Amniotic stem cell (primary cell): ENCODE data around the gene TOPBP1.
"Not testable (repeated sequence)": the region's sequence is repeated elsewhere in the genome, so short reads cannot be mapped to it uniquely, and the experiment has no call there.

Experiments used
- DNase-seq: peaks from one replicate; lab custom pipeline; 2025; lab: John Stamatoyannopoulos, UW

TOPBP1 gene

DNA sequence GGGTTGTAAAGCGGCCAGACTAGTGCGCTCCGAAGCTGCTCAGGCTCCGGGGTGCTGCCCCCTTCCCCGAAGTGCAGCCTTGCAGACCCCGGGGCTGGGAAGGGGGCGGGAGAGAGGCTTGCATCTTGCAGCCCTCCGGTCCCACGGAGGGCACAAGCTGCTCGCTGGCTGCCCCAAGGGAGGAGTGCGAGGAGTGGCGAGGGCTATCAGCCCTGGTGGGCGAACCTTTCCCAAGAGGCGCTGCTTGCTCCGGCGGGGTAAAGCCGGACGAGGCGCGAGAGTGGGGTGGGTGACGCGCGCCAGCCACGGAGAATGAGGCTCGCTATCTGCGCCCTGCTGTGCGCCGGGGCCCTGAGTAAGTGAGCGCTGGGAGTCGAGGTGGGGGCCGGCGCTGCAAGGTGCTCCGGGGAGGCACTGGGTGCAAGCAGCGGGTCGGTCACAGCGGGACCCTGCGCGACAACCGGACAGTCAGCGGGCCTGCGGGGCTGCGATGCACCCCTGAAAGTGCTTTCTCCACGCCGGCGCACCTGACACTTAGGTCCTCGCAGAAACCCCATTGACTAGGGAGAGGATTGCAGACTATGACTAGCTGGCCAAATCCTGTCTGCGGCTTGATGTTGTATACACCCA is 12.7 kb upstream of the TOPBP1 start:
- DNase-seq: no peak

DNA sequence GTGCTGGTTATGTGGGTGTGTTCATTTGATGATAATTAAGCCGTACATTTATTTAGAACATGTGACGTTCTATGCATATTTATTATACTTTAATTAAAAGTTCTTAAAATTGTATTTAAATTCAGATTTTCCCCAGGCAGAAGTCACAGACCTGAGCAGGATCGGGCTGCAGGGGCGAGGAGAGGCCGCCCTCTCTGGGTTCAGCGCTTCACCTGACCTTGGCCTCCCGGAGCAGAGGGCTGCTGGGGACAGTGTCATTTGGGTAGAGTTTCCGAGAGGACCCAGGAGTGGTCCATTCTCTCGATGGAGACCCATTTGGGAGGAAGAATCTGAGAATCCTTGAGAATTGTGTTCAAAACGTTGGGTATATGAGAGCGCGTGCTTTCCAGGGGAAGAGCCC is 12.0 kb upstream of the TOPBP1 start:
- DNase-seq: no peak

DNA sequence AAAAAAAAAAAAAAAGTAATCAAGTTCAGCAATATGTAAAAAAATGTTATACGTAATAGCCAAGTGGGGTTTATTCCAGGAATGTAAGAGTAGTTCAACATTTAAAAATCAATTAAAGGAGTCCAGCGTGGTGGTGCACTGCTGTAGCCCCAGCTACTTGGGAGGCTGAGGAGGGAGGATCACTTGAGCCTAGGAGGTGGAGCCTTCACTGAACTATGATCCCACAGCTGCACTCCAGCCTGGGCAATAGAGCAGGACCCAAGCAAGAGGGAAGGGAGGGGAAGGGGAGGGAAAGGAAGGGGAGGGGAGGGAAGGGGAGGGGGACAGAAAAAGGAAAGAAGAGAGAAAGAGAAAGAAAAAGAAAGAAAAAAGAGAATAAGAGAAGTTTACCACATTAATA is 10.7 kb upstream of the TOPBP1 start:
- no peak for DNase-seq

DNA sequence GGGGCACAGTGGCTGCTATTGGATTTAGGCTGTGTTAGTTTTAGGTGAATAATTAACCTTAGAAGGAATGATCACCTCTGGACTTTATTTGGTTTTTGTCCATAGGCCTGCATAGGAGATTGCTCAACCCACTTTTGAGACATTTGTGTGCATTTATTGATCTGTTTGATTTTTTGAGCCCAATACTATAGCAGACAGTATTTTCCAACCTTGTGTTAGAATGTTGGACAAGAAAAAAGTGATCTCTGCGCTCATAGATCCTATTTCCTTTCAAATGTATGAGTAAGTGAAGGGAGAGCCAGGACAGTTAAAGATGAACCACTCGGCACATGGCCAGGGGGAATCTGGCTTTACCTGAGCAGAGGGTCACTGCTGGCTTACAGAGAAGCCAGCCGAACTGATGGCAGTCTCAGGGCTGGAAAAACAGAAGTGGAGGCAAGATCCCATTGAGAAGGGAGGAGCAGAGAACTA is 8.8 kb upstream of the TOPBP1 start:
- no peak for DNase-seq

- DNase-seq: no peak
These were observed 8.3 kb upstream of the TOPBP1 start for GRCh38 chr3:133669949-133670524.

- no peak for DNase-seq
These were observed 5.4 kb upstream of the TOPBP1 start for GRCh38 chr3:133667118-133667517.

DNA sequence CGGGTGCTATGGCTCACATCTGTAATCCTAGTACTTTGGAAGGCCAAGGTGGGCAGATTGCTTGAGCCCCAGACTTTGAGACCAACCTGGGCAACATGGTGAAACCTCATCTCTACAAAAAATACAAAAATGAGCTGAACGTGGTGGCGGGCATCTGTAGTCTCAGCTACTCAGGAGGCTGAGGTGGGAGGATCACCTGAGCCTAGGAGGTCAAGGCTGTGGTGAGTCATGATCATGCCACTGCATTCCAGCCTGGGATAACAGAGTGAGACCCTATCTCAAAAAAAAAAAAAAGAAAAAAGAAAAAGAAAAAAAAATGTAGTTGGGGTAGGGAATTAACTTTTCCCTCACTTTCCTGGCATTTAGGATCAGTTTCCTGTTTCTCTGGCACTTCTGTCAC is 3.4 kb upstream of the TOPBP1 start:
- DNase-seq: not testable (repeated sequence)

DNA sequence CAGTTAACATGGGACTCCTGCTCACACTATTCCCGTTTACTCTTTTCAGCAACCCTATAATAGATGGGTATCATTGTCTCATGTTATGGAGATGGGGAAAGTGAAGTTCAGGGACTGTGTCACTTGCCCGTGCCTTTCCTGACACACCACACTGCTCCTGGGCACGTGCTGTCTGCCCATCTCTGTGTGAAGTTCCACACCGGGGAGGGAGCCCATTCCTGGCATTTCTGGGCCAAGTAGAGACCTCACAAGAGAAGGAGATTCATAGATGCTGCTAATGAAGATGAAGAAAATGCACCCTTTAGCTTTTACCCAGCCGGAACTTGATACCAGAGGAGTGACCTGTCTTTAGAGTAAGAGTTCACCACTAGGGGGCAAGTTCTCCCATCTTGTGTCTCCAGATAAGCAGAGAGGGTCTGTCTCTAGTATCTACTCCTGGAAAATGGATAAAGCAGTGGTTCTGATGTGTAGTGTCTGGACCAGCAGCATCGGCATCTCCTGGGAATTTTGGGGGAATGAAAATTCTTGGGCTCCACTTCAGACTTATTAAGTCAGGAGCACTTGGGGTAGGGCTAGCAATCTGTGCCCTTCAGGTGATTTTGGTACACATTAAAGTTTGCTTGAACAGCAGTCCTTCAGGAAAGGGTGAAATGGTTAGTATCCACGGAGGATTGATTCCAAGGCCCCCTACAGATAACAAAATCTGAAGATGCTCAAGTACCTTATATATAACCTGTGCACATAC is 2.0 kb upstream of the TOPBP1 start:
- peak; percentile 61 for DNase-seq

GRCh38 chr3:133662278-133662651 is 524 bp upstream of the TOPBP1 start:
- no peak for DNase-seq

GRCh38 chr3:133659806-133660205 is 1.9 kb downstream of the TOPBP1 start:
- no peak for DNase-seq

DNA sequence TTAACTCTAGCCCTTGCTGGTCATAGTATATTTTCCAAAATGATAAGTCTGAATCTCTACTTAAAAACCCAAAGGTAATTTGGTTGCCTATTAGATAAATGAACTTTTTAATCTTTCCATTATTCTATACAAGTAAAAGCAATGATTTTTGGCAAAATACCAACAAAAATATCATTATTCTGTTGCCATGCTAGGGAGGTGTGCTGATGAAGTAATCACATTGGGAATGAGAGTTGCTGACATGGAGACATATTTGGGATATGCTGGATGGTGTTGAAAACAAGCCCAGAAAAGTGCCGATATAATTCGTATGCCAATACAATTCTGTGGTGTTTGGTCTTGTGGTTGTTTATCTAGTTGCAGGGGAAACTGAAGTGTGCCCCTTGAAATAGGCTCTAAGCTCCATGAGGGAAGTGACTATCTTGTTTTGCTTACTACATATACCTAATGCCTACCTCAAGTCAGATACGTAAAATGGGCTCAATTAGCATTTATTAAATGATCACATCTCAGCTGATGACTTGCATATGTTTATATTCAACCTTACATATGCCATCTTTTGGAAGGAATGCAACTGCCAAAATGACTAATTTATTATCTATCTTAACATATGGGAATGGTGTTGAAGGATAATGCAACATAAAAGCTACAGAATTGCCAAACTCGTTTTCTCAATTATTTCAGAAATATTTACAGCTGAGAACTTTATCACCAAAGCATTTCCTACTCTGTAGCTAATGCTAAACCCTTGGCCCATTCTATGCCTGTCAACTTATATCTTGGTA is 5.8 kb downstream of the TOPBP1 start:
- DNase-seq: no peak

GRCh38 chr3:133649486-133650068 is 12.2 kb downstream of the TOPBP1 start:
- no peak for DNase-seq

GRCh38 chr3:133644768-133645167 is 17.0 kb downstream of the TOPBP1 start:
- peak; percentile 77 for DNase-seq

DNA sequence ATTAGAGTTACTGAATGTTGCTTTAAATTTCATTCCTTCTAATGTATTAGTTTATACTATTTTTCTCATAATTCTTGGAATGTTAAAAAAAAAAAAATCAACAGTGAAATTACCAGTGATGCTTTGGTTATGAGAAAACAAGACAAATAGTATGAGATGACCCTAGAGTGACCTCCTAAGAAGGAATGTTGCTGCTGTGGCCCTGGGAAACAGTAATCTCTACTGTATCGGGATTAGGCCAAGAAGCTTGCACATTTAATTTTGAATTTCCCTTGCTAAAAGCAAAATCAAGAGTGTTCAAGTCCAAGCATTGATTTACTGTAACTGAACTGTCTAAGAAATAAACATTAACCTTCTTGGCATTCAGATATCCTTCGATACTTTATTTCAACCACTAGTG is 18.1 kb downstream of the TOPBP1 start:
- DNase-seq: no peak

GRCh38 chr3:133641254-133641653 is 20.5 kb downstream of the TOPBP1 start:
- DNase-seq: no peak

DNA sequence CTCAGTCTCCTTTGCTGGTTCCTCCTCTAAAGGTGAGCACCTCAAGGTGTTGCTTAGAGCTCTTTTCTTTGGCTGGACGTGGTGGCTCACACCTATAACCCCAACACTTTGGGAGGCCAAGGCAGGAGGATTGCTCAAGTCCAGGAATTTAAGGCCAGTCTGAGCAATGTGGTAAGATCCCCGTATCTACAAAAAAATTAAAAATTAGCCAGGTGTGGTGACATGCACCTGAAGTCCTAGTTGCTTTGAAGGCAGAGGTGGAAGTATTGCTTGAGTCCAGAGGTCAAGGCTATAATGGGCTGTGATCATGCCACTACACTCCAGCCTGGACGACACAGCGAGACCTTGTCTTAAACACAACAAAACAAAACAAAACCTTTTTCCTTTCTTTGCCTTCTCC is 28.3 kb downstream of the TOPBP1 start:
- DNase-seq: no peak

- no peak for DNase-seq
These were observed 32.6 kb downstream of the TOPBP1 start for GRCh38 chr3:133629146-133629545.

- no peak for DNase-seq
These were observed 34.0 kb downstream of the TOPBP1 start for GRCh38 chr3:133627789-133628188.

DNA sequence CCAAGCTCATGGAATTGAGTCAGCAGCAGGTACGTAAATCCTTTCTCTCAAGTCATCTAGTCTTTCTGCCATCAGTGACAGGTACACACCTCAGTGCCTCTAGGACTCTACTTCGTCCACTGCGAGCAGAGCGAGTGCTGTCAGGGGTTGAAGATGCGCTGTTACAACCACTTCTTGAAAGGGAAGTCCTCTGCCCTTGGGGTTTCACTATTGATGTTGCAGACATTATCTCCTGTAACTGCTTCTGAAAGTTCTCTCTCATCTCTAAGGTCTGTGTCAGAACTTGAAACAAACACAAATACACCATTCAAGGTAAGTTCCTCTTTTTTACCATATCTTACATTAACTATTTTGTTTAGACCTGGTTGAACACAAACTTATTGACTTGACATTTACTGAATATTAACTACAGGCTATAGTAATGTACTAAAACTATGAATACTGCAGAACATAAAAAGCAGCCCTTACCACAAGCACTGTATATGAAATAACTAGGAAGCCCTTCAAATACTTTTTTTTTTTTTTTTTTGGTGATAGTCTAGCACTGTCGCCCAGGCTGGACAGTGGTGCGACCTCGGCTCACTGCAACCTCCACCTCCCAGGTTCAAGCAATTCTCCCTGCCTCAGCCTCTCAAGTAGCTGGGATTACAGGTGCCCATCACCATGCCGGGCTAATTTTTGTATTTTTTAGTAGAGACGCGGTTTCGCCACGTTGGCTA is 41.5 kb downstream of the TOPBP1 start:
- no peak for DNase-seq

DNA sequence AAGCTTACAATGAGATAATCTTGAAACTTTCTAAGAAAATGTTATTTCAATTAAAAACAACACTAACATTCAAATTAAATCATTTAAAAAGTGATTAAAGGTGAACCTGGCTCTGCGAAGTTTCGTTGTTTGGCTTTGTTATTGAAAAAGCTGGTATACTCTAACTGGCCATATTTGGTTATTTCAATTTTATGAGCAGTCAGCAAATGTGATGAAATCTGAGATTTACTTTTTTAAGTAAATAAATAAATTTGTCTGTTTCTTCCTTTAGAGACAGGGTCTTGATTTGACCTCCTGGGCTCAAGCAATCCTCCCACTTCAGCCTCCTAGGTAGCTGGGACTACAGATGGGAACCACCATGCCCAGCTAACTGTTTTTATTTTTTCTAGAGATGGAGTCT is 50.2 kb downstream of the TOPBP1 start:
- DNase-seq: no peak

DNA sequence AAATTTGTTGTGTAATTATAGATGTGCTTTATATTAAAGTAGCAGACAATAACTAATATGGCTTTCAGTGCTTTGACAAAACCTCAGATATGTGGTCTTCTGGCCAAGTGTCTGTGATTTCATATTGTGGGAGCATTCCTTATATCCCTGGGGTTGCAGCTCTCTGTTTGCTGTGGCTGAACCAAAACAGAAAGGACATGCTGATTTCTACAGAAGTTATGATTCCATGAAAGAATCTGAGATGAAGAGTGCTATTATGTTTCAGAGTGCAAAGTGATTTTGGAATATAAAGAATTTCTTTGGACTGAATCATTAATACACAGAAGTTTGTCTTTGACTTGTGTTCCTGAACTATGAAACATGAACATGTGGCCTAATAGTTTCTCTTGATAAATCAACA is 51.7 kb downstream of the TOPBP1 start:
- DNase-seq: no peak

DNA sequence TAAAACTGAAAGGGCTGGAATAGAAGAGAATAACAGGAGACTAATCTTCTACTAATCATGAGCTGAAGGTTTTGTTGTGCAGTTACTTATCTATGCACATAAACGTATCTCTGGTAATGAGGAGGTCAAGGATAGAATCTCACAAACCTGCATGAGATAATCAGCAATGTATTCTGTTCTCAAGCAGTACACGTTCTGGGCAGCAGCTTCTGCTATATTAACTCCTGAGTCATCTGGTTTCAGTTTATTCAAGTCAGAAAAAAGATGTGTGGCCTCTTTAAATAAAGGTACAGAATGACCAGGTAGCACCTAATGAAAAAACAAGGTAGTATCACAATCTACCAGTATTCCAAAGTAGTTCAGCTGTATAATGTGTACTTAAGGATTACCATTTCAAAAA is 53.4 kb downstream of the TOPBP1 start:
- DNase-seq: no peak
